Left lung (tissue), 10 donors: Measurements from ENCODE around the gene LGR4. TPM values are rescaled to one million over a fixed set of nuclear protein-coding genes. Genes with fewer than 3 reads are reported as not detected.

Experiments used
- ATAC-seq: fragments of 200-7000 bp; cut with Tn5 transposase; one replicate; pipeline ENCODE4 v1.9.1; 2020; ENCODE audit warnings: moderate library complexity
- DNase-seq, 4 donors: peaks; one replicate each; pipeline ENCODE4 v3.0.0-alpha.2; 2013 to 2020
- H3K27ac ChIP-seq, 2 donors: fragments of 200-600 bp; sonication (generic) in 1 of 2; one replicate each; pipeline versions ENCODE4 v1.5.0 to v1.8.0; 2020 to 2021
- H3K27me3 ChIP-seq, 2 donors: fragments of 200-600 bp; sonication (generic) in 1 of 2; one replicate each; pipeline versions ENCODE4 v1.5.0 to v1.8.0; 2020 to 2021
- H3K36me3 ChIP-seq, 2 donors: fragments of 200-600 bp; sonication (generic) in 1 of 2; one replicate each; pipeline versions ENCODE4 v1.5.0 to v1.8.0; 2020 to 2021
- H3K4me1 ChIP-seq, 2 donors: fragments of 200-600 bp; one replicate each; pipeline ENCODE4 v1.8.0; 2021
- H3K4me3 ChIP-seq, 2 donors: fragments of 200-600 bp; sonication (generic) in 1 of 2; one replicate each; pipeline versions ENCODE4 v1.5.0 to v1.8.0; 2020 to 2021; ENCODE audit warnings: mild to moderate bottlenecking in 1 of 2
- H3K9me3 ChIP-seq, 2 donors: fragments of 200-600 bp; sonication (generic) in 1 of 2; one replicate each; pipeline versions ENCODE4 v1.5.0 to v1.8.0; 2020 to 2021
- intact Hi-C, 2 donors: fragments of 100-400 bp; cut with DNase I; formaldehyde crosslinking; loops; one replicate each; pipeline versions ENCODE4 v1.11.2 to v1.14.2; 2022
- polyA plus RNA-seq, 6 donors: library from polyadenylated mRNA; unstranded; fragments of 120-200 nt; gene quantifications; one replicate each; pipeline ENCODE4 v1.2.1, GENCODE V29; 2013; ENCODE audit not compliant: insufficient read length in 6 of 6
- total RNA-seq, 2 donors: library from RNA; stranded (reverse); fragmentation: NEBNext Ultra II Directional; extraction: Animal tissue kit (Norgen Biotek cat#: 25700); gene quantifications; one replicate each; pipeline ENCODE4 v1.2.1, GENCODE V29; 2021
- TF ChIP-seq, protein P1 (sequence below), 2 donors: fragments of 200-600 bp; sonication (generic) in 1 of 2; IDR thresholded peaks; one replicate each; pipeline versions ENCODE4 v1.5.0 to v1.8.0; 2021; ENCODE audit warnings: antibody characterized with exemption in 2 of 2
- donor health status: DM: no; HTN: yes; CAD: no.
- donor health status: DM: no; HTN: no; CAD: no.

The LGR4 gene
- total and polyA plus RNA-seq, 8 donors: 4.0 to 23.7 (median 21.7) TPM

DNA sequence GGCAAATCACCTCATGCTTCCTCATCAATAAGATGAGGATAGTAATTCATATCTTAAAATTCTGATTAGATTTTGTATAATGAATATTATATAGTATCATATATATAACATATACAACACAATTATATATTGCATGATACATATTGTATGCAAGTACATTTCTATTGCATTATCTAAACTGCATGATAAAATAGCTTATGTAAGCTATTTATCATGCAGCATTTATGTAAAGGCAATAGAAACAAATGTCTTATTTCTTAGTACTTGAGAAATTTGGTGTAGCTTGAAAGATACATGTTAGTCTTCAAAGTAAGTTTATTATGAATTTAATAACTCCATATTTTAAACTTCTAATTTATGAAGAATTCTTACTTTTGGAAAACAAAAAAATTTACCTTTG, 28.5 kb upstream of the LGR4 start:
- H3K36me3 ChIP-seq: peaks cover 0 to 36% of the 10 kb centered on the region in 2 donors
- ATAC-seq: no peak
- no peak for DNase-seq
- peaks cover 6 to 34% of the 10 kb centered on the region in 2 donors for H3K4me1 ChIP-seq
- no peaks in the 10 kb centered on the region for H3K9me3 ChIP-seq
- H3K4me3 ChIP-seq: no peak overlapping the region
- TF ChIP-seq, protein P1, sequence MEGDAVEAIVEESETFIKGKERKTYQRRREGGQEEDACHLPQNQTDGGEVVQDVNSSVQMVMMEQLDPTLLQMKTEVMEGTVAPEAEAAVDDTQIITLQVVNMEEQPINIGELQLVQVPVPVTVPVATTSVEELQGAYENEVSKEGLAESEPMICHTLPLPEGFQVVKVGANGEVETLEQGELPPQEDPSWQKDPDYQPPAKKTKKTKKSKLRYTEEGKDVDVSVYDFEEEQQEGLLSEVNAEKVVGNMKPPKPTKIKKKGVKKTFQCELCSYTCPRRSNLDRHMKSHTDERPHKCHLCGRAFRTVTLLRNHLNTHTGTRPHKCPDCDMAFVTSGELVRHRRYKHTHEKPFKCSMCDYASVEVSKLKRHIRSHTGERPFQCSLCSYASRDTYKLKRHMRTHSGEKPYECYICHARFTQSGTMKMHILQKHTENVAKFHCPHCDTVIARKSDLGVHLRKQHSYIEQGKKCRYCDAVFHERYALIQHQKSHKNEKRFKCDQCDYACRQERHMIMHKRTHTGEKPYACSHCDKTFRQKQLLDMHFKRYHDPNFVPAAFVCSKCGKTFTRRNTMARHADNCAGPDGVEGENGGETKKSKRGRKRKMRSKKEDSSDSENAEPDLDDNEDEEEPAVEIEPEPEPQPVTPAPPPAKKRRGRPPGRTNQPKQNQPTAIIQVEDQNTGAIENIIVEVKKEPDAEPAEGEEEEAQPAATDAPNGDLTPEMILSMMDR (IDR thresholded peaks at IDR 0.05): no peak
- intact Hi-C loops: no loop called here
- H3K27me3 ChIP-seq: no peaks in the 10 kb centered on the region
- no peak overlapping the region for H3K27ac ChIP-seq

DNA sequence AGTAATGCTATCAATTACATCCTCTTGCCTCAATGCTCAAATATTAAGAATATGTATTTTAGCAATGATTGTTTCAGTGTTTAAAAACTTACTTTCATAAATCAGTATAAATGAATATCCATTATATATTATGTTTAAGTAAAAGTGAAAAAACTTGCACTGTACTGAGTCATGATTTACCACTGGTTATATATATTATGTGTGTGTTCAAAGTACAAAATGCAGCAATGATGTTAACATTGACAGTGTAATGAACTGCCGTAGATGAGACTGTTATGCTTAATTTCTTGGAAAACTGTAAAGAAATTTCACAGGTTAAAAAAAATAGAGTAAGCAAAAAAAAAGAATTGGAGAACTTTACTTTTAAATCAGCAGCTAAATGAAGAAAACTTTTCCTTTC, 25.3 kb upstream of the LGR4 start:
- Histone ChIP-seq H3K27me3 (no peaks in the 10 kb centered on the region), H3K4me3 (no peak overlapping the region), H3K9me3 (no peaks in the 10 kb centered on the region), H3K36me3 (peaks cover 0 to 55% of the 10 kb centered on the region in 2 donors), H3K4me1 (peaks cover 0 to 15% of the 10 kb centered on the region in 2 donors), H3K27ac (no peak overlapping the region)
- TF ChIP-seq, protein P1 (IDR thresholded peaks at IDR 0.05): no peak
- intact Hi-C loops: no loop called here
- no peak for ATAC-seq
- no peak for DNase-seq

DNA sequence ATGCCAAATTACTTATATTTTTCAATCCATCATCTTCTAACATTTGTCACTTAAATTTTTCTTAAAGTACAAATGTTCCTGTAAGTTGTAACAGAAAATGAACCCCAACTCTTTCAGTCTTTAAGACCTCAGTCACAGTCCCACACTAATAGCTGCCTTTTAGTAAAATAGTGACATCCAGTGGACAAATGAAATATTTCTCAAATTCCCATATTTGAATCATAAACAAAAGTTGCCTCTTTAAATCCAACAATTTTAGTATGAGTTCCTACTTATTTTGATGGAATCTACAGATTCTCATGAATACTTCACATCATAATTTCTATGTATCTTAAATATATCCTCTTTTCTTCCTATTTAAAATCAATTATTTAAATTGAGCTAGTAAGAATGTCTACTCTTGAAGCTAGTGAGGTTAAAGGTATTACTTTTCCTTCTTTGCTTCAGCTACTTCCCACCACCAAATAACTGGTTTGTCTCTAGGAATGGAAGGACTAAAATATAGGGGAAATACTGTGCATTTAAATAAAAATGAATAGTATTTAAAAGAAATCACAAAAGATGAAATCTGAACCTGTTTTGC, 24.8 kb upstream of the LGR4 start:
- peaks cover 0 to 10% of the 10 kb centered on the region in 2 donors for H3K4me1 ChIP-seq
- peak; percentile 57 for ATAC-seq
- peaks cover 0 to 60% of the 10 kb centered on the region in 2 donors for H3K36me3 ChIP-seq
- H3K27me3 ChIP-seq: no peaks in the 10 kb centered on the region
- intact Hi-C loops: no loop called here
- TF ChIP-seq, protein P1 (IDR thresholded peaks at IDR 0.05): peak in 1 of 2 donors; percentile 26
- no peak overlapping the region for H3K27ac ChIP-seq
- no peaks in the 10 kb centered on the region for H3K9me3 ChIP-seq
- no peak for DNase-seq
- H3K4me3 ChIP-seq: no peak overlapping the region

DNA sequence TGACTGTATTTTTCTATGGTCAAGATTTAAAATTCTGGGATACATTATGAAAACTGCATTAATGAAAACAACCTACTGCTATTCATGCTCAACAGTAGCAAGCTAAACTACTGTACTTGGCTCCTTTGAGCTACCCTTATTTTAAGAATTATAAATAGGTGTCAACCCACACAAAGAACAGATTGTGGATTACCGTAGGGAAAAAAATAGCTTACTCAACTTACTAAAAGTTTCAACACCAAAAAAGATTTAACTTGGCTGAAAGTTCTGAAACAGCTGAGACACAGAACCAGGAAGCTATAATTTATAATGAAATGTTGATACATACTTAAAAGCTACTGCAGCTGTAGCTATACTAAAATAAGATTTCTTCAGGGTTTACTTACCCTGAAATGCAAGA, 23.9 kb upstream of the LGR4 start:
- ATAC-seq: no peak
- peak in 2 of 4 donors; percentile 46 to 65 for DNase-seq
- peaks cover 0 to 6% of the 10 kb centered on the region in 2 donors for H3K4me1 ChIP-seq
- no peaks in the 10 kb centered on the region for H3K27me3 ChIP-seq
- TF ChIP-seq, protein P1 (IDR thresholded peaks at IDR 0.05): no peak
- no peak overlapping the region for H3K4me3 ChIP-seq
- no peaks in the 10 kb centered on the region for H3K9me3 ChIP-seq
- peaks cover 0 to 70% of the 10 kb centered on the region in 2 donors for H3K36me3 ChIP-seq
- intact Hi-C loops: no loop called here
- H3K27ac ChIP-seq: no peak overlapping the region

DNA sequence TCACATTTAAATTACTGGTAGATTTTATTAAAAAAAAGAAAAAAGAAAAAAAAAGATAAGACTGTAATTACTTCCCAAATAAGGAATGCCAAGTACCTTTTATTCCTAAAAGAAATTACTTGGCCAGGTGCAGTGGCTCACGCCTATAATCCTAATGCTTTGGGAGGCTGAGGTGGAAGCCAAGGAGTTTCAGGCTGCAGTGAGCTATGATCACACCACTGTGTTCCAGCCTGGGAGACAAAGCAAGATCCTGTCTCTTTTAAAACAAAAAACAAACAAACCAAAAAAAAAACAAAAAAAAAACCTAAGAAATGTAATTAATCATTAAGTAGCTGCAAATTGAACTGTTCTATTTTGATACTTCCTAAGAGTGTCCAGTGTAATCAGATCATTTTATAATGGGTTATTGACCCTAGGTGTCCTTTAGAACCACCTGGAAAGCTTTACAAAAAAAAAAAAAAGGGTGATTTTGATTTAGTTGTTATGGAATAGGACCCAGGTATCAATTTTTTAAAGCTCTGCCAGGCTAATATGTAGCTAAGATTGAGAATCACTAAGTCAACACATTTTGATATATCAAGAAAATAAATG, 23.2 kb upstream of the LGR4 start:
- ATAC-seq: no peak

More for the DNA sequence above, 23.2 kb upstream of the LGR4 start:
- intact Hi-C loops: no loop called here
- no peak overlapping the region for H3K4me3 ChIP-seq
- no peaks in the 10 kb centered on the region for H3K9me3 ChIP-seq
- H3K36me3 ChIP-seq: peaks cover 0 to 70% of the 10 kb centered on the region in 2 donors
- no peaks in the 10 kb centered on the region for H3K27me3 ChIP-seq
- TF ChIP-seq, protein P1 (IDR thresholded peaks at IDR 0.05): no peak
- DNase-seq: no peak
- H3K27ac ChIP-seq: no peak overlapping the region
- peaks cover 0 to 6% of the 10 kb centered on the region in 2 donors for H3K4me1 ChIP-seq
